Measurements from ENCODE around the gene CCNK.

- TF ChIP-seq POLR2AphosphoS5 (IDR thresholded peaks at IDR 0.05), result no peak
- no peak for TF ChIP-seq CTCF (IDR thresholded peaks at IDR 0.05)
Observed at GRCh38 chr14:99552021-99552553, 70.9 kb downstream of the CCNK start.
